Aorta (tissue), 5 donors: ENCODE results near the gene NYNRIN. TPM values are rescaled to one million over a fixed set of nuclear protein-coding genes. Genes with fewer than 3 reads are reported as not detected.

Experiments
- ATAC-seq: fragments of 200-7000 bp; cut with Tn5 transposase; one replicate; pipeline ENCODE4 v1.9.1; 2022; ENCODE audit warnings: moderate library complexity; ENCODE audit not compliant: low FRiP score
- DNase-seq, 2 donors: peaks; one replicate each; pipeline ENCODE4 v3.0.0-alpha.2; 2020
- H3K27ac ChIP-seq, 2 donors: one replicate each; pipeline ENCODE4 v1.5.1; 2013; ENCODE audit warnings: low read length in 2 of 2, mild to moderate bottlenecking in 2 of 2, moderate library complexity in 2 of 2, control low read depth in 1 of 2, inconsistent platforms in 1 of 2, low read depth in 1 of 2
- H3K27me3 ChIP-seq, 2 donors: one replicate each; pipeline ENCODE4 v1.6.1; 2013; ENCODE audit warnings: control low read depth in 1 of 2, low read length in 1 of 2, mild to moderate bottlenecking in 1 of 2, moderate library complexity in 1 of 2; ENCODE audit not compliant: insufficient read depth in 2 of 2, control insufficient read depth in 1 of 2
- H3K36me3 ChIP-seq, 2 donors: one replicate each; pipeline ENCODE4 v1.6.1; 2013; ENCODE audit warnings: control low read depth in 1 of 2, low read length in 1 of 2, mild to moderate bottlenecking in 1 of 2; ENCODE audit not compliant: insufficient read depth in 2 of 2, control insufficient read depth in 1 of 2
- H3K4me1 ChIP-seq, 2 donors: one replicate each; pipeline ENCODE4 v1.6.1; 2013; ENCODE audit warnings: low read length in 2 of 2, control low read depth in 1 of 2, mild to moderate bottlenecking in 1 of 2, moderate library complexity in 1 of 2; ENCODE audit not compliant: insufficient read depth in 2 of 2, control insufficient read depth in 1 of 2
- H3K4me3 ChIP-seq, 2 donors: one replicate each; pipeline ENCODE4 v1.5.1; 2013; ENCODE audit warnings: low read length in 2 of 2, control low read depth in 1 of 2, mild to moderate bottlenecking in 1 of 2
- H3K9me3 ChIP-seq: one replicate; pipeline ENCODE4 v1.6.1; 2013; ENCODE audit warnings: mild to moderate bottlenecking, low read length; ENCODE audit not compliant: control insufficient read depth
- whole genome bisulfite sequencing, 2 donors: extraction: QIAGEN DNeasy Blood & Tissue Kit; methylation state at CpG; one replicate each; pipeline ENCODE4 v1.1.7; 2013; 5-methylcytosine and 5-hydroxymethylcytosine counted together
- intact Hi-C, 2 donors: fragments of 100-400 bp; cut with DNase I; formaldehyde crosslinking; loops; one replicate each; pipeline versions ENCODE4 v1.14.2 to v1.15.0; 2022
- polyA plus RNA-seq, 2 donors: library from polyadenylated mRNA; stranded (reverse); fragments of 200-250 nt; gene quantifications; one replicate each; pipeline ENCODE4 v1.2.3, GENCODE V29; 2013
- total RNA-seq, 2 donors: library from RNA; stranded (reverse); fragmentation: NEBNext Ultra II Directional; extraction: Animal tissue kit (Norgen Biotek cat#: 25700); gene quantifications; one replicate each; pipeline ENCODE4 v1.2.1, GENCODE V29; 2021
- donor health status: healthy with polysubstance abuse.
- donor health status: Bipolar disorder and iron deficiency.
- donor health status: DM: no; HTN: no; CAD: no.
- donor health status: DM: no; HTN: no; CAD: no.
- donor health status: DM: yes; HTN: yes; CAD: no.

The NYNRIN gene
- total and polyA plus RNA-seq, 4 donors, result 1.8 to 31.6 (median 8.2) TPM

- ATAC-seq (no peak), DNase-seq (no peak)
- Histone ChIP-seq H3K4me3 (no peak overlapping the region), H3K36me3 (no peaks in the 10 kb centered on the region), H3K4me1 (no peaks in the 10 kb centered on the region), H3K27me3 (no peaks in the 10 kb centered on the region), H3K9me3 (peaks cover 3% of the 10 kb centered on the region), H3K27ac (no peak overlapping the region)
- intact Hi-C loops, result no loop called here
- WGBS, 2 donors, result 65% methylated on average over 3 of the region's 3 CpGs
Measured at GRCh38 chr14:24459331-24459730, 60.5 kb downstream of the NYNRIN start.

GRCh38 chr14:24461336-24461735 lies 62.5 kb downstream of the NYNRIN start:
- no peak for ATAC-seq
- no peak for DNase-seq
- Histone ChIP-seq H3K9me3 (peaks cover 3% of the 10 kb centered on the region), H3K27ac (no peak overlapping the region), H3K4me3 (no peak overlapping the region), H3K4me1 (no peaks in the 10 kb centered on the region), H3K27me3 (no peaks in the 10 kb centered on the region), H3K36me3 (no peaks in the 10 kb centered on the region)
- intact Hi-C loops, result no loop called here

GRCh38 chr14:24463017-24463883 lies 64.4 kb downstream of the NYNRIN start:
- DNase-seq (no peak), ATAC-seq (no peak)
- 49 to 86% methylated on average over 5 of the region's 5 CpGs for WGBS, 2 donors
- H3K9me3 ChIP-seq, result no peaks in the 10 kb centered on the region
- H3K4me1 ChIP-seq, result no peaks in the 10 kb centered on the region
- intact Hi-C loops, result no loop called here
- no peaks in the 10 kb centered on the region for H3K27me3 ChIP-seq
- no peak overlapping the region for H3K4me3 ChIP-seq
- H3K36me3 ChIP-seq, result no peaks in the 10 kb centered on the region
- H3K27ac ChIP-seq, result no peak overlapping the region

- Histone ChIP-seq H3K27ac (no peak overlapping the region), H3K27me3 (no peaks in the 10 kb centered on the region), H3K36me3 (no peaks in the 10 kb centered on the region), H3K9me3 (no peaks in the 10 kb centered on the region), H3K4me3 (no peak overlapping the region), H3K4me1 (no peaks in the 10 kb centered on the region)
- intact Hi-C loops, result no loop called here
- 69 to 91% methylated on average over 4 of the region's 4 CpGs for WGBS, 2 donors
- DNase-seq (no peak), ATAC-seq (no peak)
Measured at GRCh38 chr14:24463884-24464785, 65.3 kb downstream of the NYNRIN start.

- H3K27me3 ChIP-seq, result no peaks in the 10 kb centered on the region
- intact Hi-C loops, result no loop called here
- H3K9me3 ChIP-seq, result no peaks in the 10 kb centered on the region
- no peaks in the 10 kb centered on the region for H3K36me3 ChIP-seq
- 96 to 97% methylated on average over 3 of the region's 3 CpGs for WGBS, 2 donors
- no peak for DNase-seq
- ATAC-seq, result no peak
- H3K4me3 ChIP-seq, result no peak overlapping the region
- H3K4me1 ChIP-seq, result no peaks in the 10 kb centered on the region
- no peak overlapping the region for H3K27ac ChIP-seq
Measured at GRCh38 chr14:24465368-24465767, 66.6 kb downstream of the NYNRIN start.

- no peaks in the 10 kb centered on the region for H3K4me1 ChIP-seq
- H3K9me3 ChIP-seq, result no peaks in the 10 kb centered on the region
- no peak overlapping the region for H3K4me3 ChIP-seq
- intact Hi-C loops, result no loop called here
- H3K36me3 ChIP-seq, result no peaks in the 10 kb centered on the region
- WGBS, 2 donors, result 86 to 91% methylated on average over 3 of the region's 3 CpGs
- no peak overlapping the region for H3K27ac ChIP-seq
- H3K27me3 ChIP-seq, result no peaks in the 10 kb centered on the region
- DNase-seq, result no peak
- ATAC-seq, result no peak
Measured at GRCh38 chr14:24465805-24466204, 67.0 kb downstream of the NYNRIN start.

Other genes with a start within 250 kb of the NYNRIN start
- 100 to 1,000 TPM; 113 to 117 TPM for gene IRF9, start 237.7 kb upstream of the NYNRIN start, total RNA-seq
- gene IRF9, start 237.7 kb upstream of the NYNRIN start, polyA plus RNA-seq, result 100 to 1,000 TPM in 1 of 2 donors, 10 to 100 TPM in 1; 56.0 to 111 TPM
- 10 to 100 TPM; 13.2 to 18.1 TPM for gene REC8, start 226.9 kb upstream of the NYNRIN start, total RNA-seq
- gene REC8, start 226.9 kb upstream of the NYNRIN start, polyA plus RNA-seq, result 1 to 10 TPM; 2.4 to 8.2 TPM
- 10 to 100 TPM; 23.4 to 29.3 TPM for gene IPO4, start 210.2 kb upstream of the NYNRIN start, total RNA-seq
- gene IPO4, start 210.2 kb upstream of the NYNRIN start, polyA plus RNA-seq, result 10 to 100 TPM in 1 of 2 donors, 1 to 10 TPM in 1; 3.4 to 11.6 TPM
- 10 to 100 TPM; 35.3 to 37.3 TPM for gene TM9SF1, start 203.6 kb upstream of the NYNRIN start, total RNA-seq
- gene TM9SF1, start 203.6 kb upstream of the NYNRIN start, polyA plus RNA-seq, result 10 to 100 TPM; 15.8 to 35.0 TPM
- under 1 TPM in 1 of 2 donors, not detected in 1; 0.39 TPM for gene TSSK4, start 193.3 kb upstream of the NYNRIN start, total RNA-seq
- not detected for gene TSSK4, start 193.3 kb upstream of the NYNRIN start, polyA plus RNA-seq
- 10 to 100 TPM; 38.3 to 45.8 TPM for gene CHMP4A, start 185.5 kb upstream of the NYNRIN start, total RNA-seq
- 100 to 1,000 TPM; 130 to 179 TPM for gene CHMP4A, start 185.5 kb upstream of the NYNRIN start, polyA plus RNA-seq
- 10 to 100 TPM; 15.2 to 19.5 TPM for gene MDP1, start 182.9 kb upstream of the NYNRIN start, total RNA-seq
- gene MDP1, start 182.9 kb upstream of the NYNRIN start, polyA plus RNA-seq, result 10 to 100 TPM; 38.7 to 49.6 TPM
- 100 to 1,000 TPM; 122 to 123 TPM for gene NEDD8, start 166.6 kb upstream of the NYNRIN start, total RNA-seq
- 100 to 1,000 TPM; 222 to 345 TPM for gene NEDD8, start 166.6 kb upstream of the NYNRIN start, polyA plus RNA-seq
- 10 to 100 TPM; 44.6 to 59.1 TPM for gene GMPR2, start 166.1 kb upstream of the NYNRIN start, total RNA-seq
- gene GMPR2, start 166.1 kb upstream of the NYNRIN start, polyA plus RNA-seq, result 10 to 100 TPM; 55.2 to 66.6 TPM
- 10 to 100 TPM; 78.3 to 79.2 TPM for gene TINF2, start 156.4 kb upstream of the NYNRIN start, total RNA-seq
- gene TINF2, start 156.4 kb upstream of the NYNRIN start, polyA plus RNA-seq, result 10 to 100 TPM; 40.9 to 48.0 TPM
- gene TGM1, start 135.8 kb upstream of the NYNRIN start, total RNA-seq, result 1 to 10 TPM in 1 of 2 donors, under 1 TPM in 1; 0.52 to 5.7 TPM
- gene TGM1, start 135.8 kb upstream of the NYNRIN start, polyA plus RNA-seq, result 1 to 10 TPM in 1 of 2 donors, under 1 TPM in 1; 0.88 to 1.3 TPM
- gene RABGGTA, start 127.4 kb upstream of the NYNRIN start, total RNA-seq, result 10 to 100 TPM; 17.1 to 26.1 TPM
- 10 to 100 TPM; 19.0 to 40.0 TPM for gene RABGGTA, start 127.4 kb upstream of the NYNRIN start, polyA plus RNA-seq
- gene DHRS1, start 99.2 kb upstream of the NYNRIN start, total RNA-seq, result 10 to 100 TPM; 21.2 to 27.3 TPM
- 10 to 100 TPM; 29.6 to 33.2 TPM for gene DHRS1, start 99.2 kb upstream of the NYNRIN start, polyA plus RNA-seq
- gene NOP9, start 99.2 kb upstream of the NYNRIN start, total RNA-seq, result 10 to 100 TPM; 17.8 to 19.9 TPM
- gene NOP9, start 99.2 kb upstream of the NYNRIN start, polyA plus RNA-seq, result 10 to 100 TPM in 1 of 2 donors, 1 to 10 TPM in 1; 7.9 to 10.8 TPM
- 10 to 100 TPM; 12.2 to 13.9 TPM for gene CIDEB, start 91.0 kb upstream of the NYNRIN start, total RNA-seq
- 10 to 100 TPM in 1 of 2 donors, 1 to 10 TPM in 1; 3.3 to 17.2 TPM for gene CIDEB, start 91.0 kb upstream of the NYNRIN start, polyA plus RNA-seq
- 1 to 10 TPM; 3.7 to 5.5 TPM for gene LTB4R2, start 88.9 kb upstream of the NYNRIN start, total RNA-seq
- under 1 TPM; 0.38 to 0.95 TPM for gene LTB4R2, start 88.9 kb upstream of the NYNRIN start, polyA plus RNA-seq
- gene LTB4R, start 87.5 kb upstream of the NYNRIN start, total RNA-seq, result 1 to 10 TPM; 7.0 to 8.2 TPM
- 1 to 10 TPM; 2.9 to 5.2 TPM for gene LTB4R, start 87.5 kb upstream of the NYNRIN start, polyA plus RNA-seq
- gene ADCY4, start 63.9 kb upstream of the NYNRIN start, total RNA-seq, result 100 to 1,000 TPM in 1 of 2 donors, 10 to 100 TPM in 1; 45.7 to 111 TPM
- gene ADCY4, start 63.9 kb upstream of the NYNRIN start, polyA plus RNA-seq, result 1 to 10 TPM in 1 of 2 donors, under 1 TPM in 1; 0.25 to 6.1 TPM
- 10 to 100 TPM in 1 of 2 donors, 1 to 10 TPM in 1; 8.0 to 15.8 TPM for gene RIPK3, start 59.0 kb upstream of the NYNRIN start, total RNA-seq
- gene RIPK3, start 59.0 kb upstream of the NYNRIN start, polyA plus RNA-seq, result 1 to 10 TPM; 4.0 to 6.1 TPM
- 100 to 1,000 TPM in 1 of 2 donors, 10 to 100 TPM in 1; 85.5 to 121 TPM for gene NFATC4, start 30.8 kb upstream of the NYNRIN start, total RNA-seq
- 100 to 1,000 TPM in 1 of 2 donors, 10 to 100 TPM in 1; 23.0 to 572 TPM for gene NFATC4, start 30.8 kb upstream of the NYNRIN start, polyA plus RNA-seq
- 10 to 100 TPM in 1 of 2 donors, 1 to 10 TPM in 1; 4.3 to 10.2 TPM for gene CBLN3, start 30.7 kb downstream of the NYNRIN start, total RNA-seq
- 1 to 10 TPM; 1.3 to 5.6 TPM for gene CBLN3, start 30.7 kb downstream of the NYNRIN start, polyA plus RNA-seq
- 10 to 100 TPM; 49.9 to 64.9 TPM for gene KHNYN, start 31.0 kb downstream of the NYNRIN start, total RNA-seq
- 10 to 100 TPM; 15.2 to 34.7 TPM for gene KHNYN, start 31.0 kb downstream of the NYNRIN start, polyA plus RNA-seq
- 10 to 100 TPM; 46.0 to 62.3 TPM for gene SDR39U1, start 43.8 kb downstream of the NYNRIN start, total RNA-seq
- 100 to 1,000 TPM in 1 of 2 donors, 10 to 100 TPM in 1; 24.0 to 163 TPM for gene SDR39U1, start 43.8 kb downstream of the NYNRIN start, polyA plus RNA-seq
- gene CMA1, start 109.3 kb downstream of the NYNRIN start, total RNA-seq, result 1 to 10 TPM in 1 of 2 donors, under 1 TPM in 1; 0.52 to 2.8 TPM
- gene CMA1, start 109.3 kb downstream of the NYNRIN start, polyA plus RNA-seq, result not detected
- gene CTSG, start 177.2 kb downstream of the NYNRIN start, total RNA-seq, result 10 to 100 TPM in 1 of 2 donors, 1 to 10 TPM in 1; 3.6 to 26.1 TPM
- gene CTSG, start 177.2 kb downstream of the NYNRIN start, polyA plus RNA-seq, result 1 to 10 TPM in 1 of 2 donors, not detected in 1; 1.0 TPM
- gene GZMH, start 210.7 kb downstream of the NYNRIN start, total RNA-seq, result 1 to 10 TPM in 1 of 2 donors, not detected in 1; 1.9 TPM
- 1 to 10 TPM in 1 of 2 donors, not detected in 1; 2.6 TPM for gene GZMH, start 210.7 kb downstream of the NYNRIN start, polyA plus RNA-seq
- gene GZMB, start 235.2 kb downstream of the NYNRIN start, total RNA-seq, result 1 to 10 TPM; 1.6 to 3.0 TPM
- gene GZMB, start 235.2 kb downstream of the NYNRIN start, polyA plus RNA-seq, result 1 to 10 TPM in 1 of 2 donors, under 1 TPM in 1; 0.54 to 2.6 TPM